ENCODE measurements around the gene MEG3. TPM values are rescaled to one million over a fixed set of nuclear protein-coding genes. Genes with fewer than 3 reads are reported as not detected.

MEG3 gene
- total and polyA plus RNA-seq, 2 donors, result 12.6 to 103 TPM

DNA sequence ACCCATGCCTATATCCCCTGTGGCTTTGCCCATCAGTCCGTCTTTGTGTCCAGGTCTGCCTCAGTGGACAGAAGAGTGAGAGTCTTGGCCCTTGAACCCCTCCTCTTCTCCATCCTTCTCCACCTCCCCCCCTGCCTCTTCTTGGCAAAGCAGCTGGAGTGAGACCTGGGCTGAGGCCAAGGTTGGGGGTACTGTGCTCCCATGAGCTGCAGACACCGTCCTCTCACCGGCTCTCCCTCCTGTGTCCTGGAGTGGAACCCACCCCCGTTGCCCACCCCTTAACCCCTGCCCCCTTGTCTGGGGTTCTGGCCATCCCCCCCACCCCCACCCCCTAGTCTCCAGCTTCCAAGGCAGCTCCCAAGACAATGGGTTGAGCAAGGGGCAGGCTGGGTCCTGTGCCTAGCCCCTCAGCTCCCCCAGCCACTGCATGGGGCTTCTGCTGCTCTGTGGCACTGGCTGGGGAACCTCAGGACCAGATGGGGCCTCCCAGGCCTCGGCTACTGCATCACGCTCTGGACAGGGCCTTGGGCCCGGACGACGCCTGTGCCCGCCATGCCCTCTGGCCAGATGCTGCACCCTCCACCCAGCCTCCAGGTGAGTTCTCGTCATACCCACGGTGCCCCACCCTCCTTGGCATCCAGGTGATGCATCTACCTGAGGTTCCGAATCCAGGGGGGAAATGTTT lies 41.9 kb downstream of the MEG3 start:
- no peak for DNase-seq (ENCODE audit: low read depth in 6 of 9, low spot score in 9 of 9)
- no peaks in the 10 kb centered on the region for H3K4me1 ChIP-seq (ENCODE audit: control insufficient read depth in 2 of 2, insufficient read depth in 2 of 2, low read length in 2 of 2)
- no peaks in the 10 kb centered on the region for H3K27me3 ChIP-seq (ENCODE audit: control insufficient read depth in 2 of 2, insufficient read depth in 1 of 2, low read length in 1 of 2)
- no peak overlapping the region for H3K27ac ChIP-seq (ENCODE audit: low read depth in 1 of 2, low read length in 1 of 2)
- H3K9me3 ChIP-seq (ENCODE audit: control insufficient read depth in 2 of 2, insufficient read depth in 1 of 2, low read length in 1 of 2), result no peaks in the 10 kb centered on the region
- H3K4me3 ChIP-seq (ENCODE audit: low read length in 2 of 2), result no peak overlapping the region
- no peaks in the 10 kb centered on the region for H3K36me3 ChIP-seq (ENCODE audit: control insufficient read depth in 2 of 2, insufficient read depth in 2 of 2, low read length in 1 of 2)
- WGBS, result 94% methylated on average over 13 of the region's 13 CpGs

GRCh38 chr14:100868621-100869370 lies 42.9 kb downstream of the MEG3 start:
- 96% methylated on average over 22 of the region's 24 CpGs for WGBS

DNA sequence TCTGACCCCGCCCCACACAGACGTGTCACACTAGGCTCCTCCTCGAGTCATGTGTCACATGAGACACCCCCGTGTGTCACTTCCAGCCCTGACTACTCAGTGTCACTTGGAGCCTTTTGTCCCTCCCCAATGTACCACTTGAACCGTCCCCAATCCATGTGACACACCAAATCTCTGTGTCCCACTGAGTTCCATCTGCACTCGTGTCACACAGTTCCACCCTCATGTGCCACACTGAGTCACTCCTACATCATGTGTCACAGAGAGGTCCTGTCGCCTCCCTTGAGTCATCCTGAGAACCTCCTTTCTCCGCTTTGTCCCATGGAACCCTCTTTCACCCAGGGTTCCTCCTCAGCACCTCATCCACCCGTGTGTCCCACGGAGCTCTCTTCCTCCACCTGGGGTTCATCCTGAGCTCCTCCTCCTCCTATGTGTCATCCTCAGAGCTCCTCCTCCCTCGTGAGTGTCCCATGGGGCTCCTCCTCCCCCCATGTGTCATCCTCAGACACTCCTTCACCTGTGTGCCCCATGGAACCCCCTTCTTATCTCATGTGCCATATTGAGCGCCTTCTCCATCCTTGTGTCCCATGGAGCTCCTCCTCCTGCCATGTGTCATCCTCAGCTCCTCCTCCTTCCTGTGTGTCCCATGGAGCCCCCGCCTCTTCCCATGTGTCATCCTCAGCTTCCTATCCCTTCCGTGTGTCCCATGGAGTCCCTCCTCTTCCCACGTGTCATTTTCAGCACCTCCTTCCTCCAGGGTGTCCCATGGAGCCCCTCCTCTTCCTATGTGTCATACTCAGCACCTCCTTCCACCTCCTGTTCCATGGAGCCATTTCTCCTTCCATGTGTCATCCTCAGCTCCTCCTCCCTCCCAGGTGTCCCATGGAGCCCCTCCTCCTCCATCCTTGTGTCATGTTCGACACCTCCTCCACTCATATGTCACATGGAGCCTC lies 45.6 kb downstream of the MEG3 start:
- Histone ChIP-seq H3K27ac (ENCODE audit: low read depth in 1 of 2, low read length in 1 of 2) (no peak overlapping the region), H3K9me3 (ENCODE audit: control insufficient read depth in 2 of 2, insufficient read depth in 1 of 2, low read length in 1 of 2) (no peaks in the 10 kb centered on the region), H3K4me1 (ENCODE audit: control insufficient read depth in 2 of 2, insufficient read depth in 2 of 2, low read length in 2 of 2) (no peaks in the 10 kb centered on the region), H3K36me3 (ENCODE audit: control insufficient read depth in 2 of 2, insufficient read depth in 2 of 2, low read length in 1 of 2) (no peaks in the 10 kb centered on the region), H3K4me3 (ENCODE audit: low read length in 2 of 2) (no peak overlapping the region), H3K27me3 (ENCODE audit: control insufficient read depth in 2 of 2, insufficient read depth in 1 of 2, low read length in 1 of 2) (no peaks in the 10 kb centered on the region)
- 87% methylated on average over 16 of the region's 16 CpGs for WGBS
- DNase-seq (ENCODE audit: low read depth in 6 of 9, low spot score in 9 of 9), result no peak

More at GRCh38 chr14:100868621-100869370, 42.9 kb downstream of the MEG3 start:
- H3K4me3 ChIP-seq (ENCODE audit: low read length in 2 of 2), result no peak overlapping the region
- H3K4me1 ChIP-seq (ENCODE audit: control insufficient read depth in 2 of 2, insufficient read depth in 2 of 2, low read length in 2 of 2), result no peaks in the 10 kb centered on the region
- no peaks in the 10 kb centered on the region for H3K27me3 ChIP-seq (ENCODE audit: control insufficient read depth in 2 of 2, insufficient read depth in 1 of 2, low read length in 1 of 2)
- H3K27ac ChIP-seq (ENCODE audit: low read depth in 1 of 2, low read length in 1 of 2), result no peak overlapping the region
- H3K9me3 ChIP-seq (ENCODE audit: control insufficient read depth in 2 of 2, insufficient read depth in 1 of 2, low read length in 1 of 2), result no peaks in the 10 kb centered on the region
- no peak for DNase-seq (ENCODE audit: low read depth in 6 of 9, low spot score in 9 of 9)
- no peaks in the 10 kb centered on the region for H3K36me3 ChIP-seq (ENCODE audit: control insufficient read depth in 2 of 2, insufficient read depth in 2 of 2, low read length in 1 of 2)

GRCh38 chr14:100872259-100873095 lies 46.6 kb downstream of the MEG3 start:
- 91% methylated on average over 15 of the region's 15 CpGs for WGBS
- no peak overlapping the region for H3K27ac ChIP-seq (ENCODE audit: low read depth in 1 of 2, low read length in 1 of 2)
- no peaks in the 10 kb centered on the region for H3K36me3 ChIP-seq (ENCODE audit: control insufficient read depth in 2 of 2, insufficient read depth in 2 of 2, low read length in 1 of 2)
- H3K9me3 ChIP-seq (ENCODE audit: control insufficient read depth in 2 of 2, insufficient read depth in 1 of 2, low read length in 1 of 2), result no peaks in the 10 kb centered on the region
- no peak for DNase-seq (ENCODE audit: low read depth in 6 of 9, low spot score in 9 of 9)
- H3K4me1 ChIP-seq (ENCODE audit: control insufficient read depth in 2 of 2, insufficient read depth in 2 of 2, low read length in 2 of 2), result no peaks in the 10 kb centered on the region
- H3K27me3 ChIP-seq (ENCODE audit: control insufficient read depth in 2 of 2, insufficient read depth in 1 of 2, low read length in 1 of 2), result no peaks in the 10 kb centered on the region
- H3K4me3 ChIP-seq (ENCODE audit: low read length in 2 of 2), result no peak overlapping the region

GRCh38 chr14:100873096-100873482 lies 47.2 kb downstream of the MEG3 start:
- H3K4me1 ChIP-seq (ENCODE audit: control insufficient read depth in 2 of 2, insufficient read depth in 2 of 2, low read length in 2 of 2), result no peaks in the 10 kb centered on the region
- H3K36me3 ChIP-seq (ENCODE audit: control insufficient read depth in 2 of 2, insufficient read depth in 2 of 2, low read length in 1 of 2), result no peaks in the 10 kb centered on the region
- H3K9me3 ChIP-seq (ENCODE audit: control insufficient read depth in 2 of 2, insufficient read depth in 1 of 2, low read length in 1 of 2), result no peaks in the 10 kb centered on the region
- H3K27ac ChIP-seq (ENCODE audit: low read depth in 1 of 2, low read length in 1 of 2), result no peak overlapping the region
- DNase-seq (ENCODE audit: low read depth in 6 of 9, low spot score in 9 of 9), result no peak
- WGBS, result 80% methylated on average over 3 of the region's 3 CpGs
- H3K4me3 ChIP-seq (ENCODE audit: low read length in 2 of 2), result no peak overlapping the region
- no peaks in the 10 kb centered on the region for H3K27me3 ChIP-seq (ENCODE audit: control insufficient read depth in 2 of 2, insufficient read depth in 1 of 2, low read length in 1 of 2)

DNA sequence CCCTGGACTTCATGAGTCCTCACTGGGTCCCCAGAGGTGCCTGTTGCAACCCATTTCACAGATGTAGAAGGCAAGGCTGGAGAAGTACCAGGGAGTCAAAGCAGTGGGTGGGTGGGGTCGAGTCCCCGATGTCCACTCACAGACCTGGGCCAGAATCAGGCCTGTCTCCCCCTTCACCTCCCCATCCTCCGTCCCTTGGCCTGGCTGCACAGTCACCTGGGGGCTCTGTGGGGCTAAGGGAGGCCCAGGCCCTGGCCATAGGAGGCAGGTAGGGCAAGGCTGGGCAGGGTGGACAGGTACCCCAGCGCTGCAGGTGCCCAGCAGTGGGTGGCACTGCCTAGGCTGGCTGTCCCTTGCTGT lies 48.1 kb downstream of the MEG3 start:
- H3K9me3 ChIP-seq (ENCODE audit: control insufficient read depth in 2 of 2, insufficient read depth in 1 of 2, low read length in 1 of 2), result no peaks in the 10 kb centered on the region
- WGBS, result 97% methylated on average over 4 of the region's 4 CpGs
- H3K4me3 ChIP-seq (ENCODE audit: low read length in 2 of 2), result no peak overlapping the region
- no peaks in the 10 kb centered on the region for H3K27me3 ChIP-seq (ENCODE audit: control insufficient read depth in 2 of 2, insufficient read depth in 1 of 2, low read length in 1 of 2)
- no peak for DNase-seq (ENCODE audit: low read depth in 6 of 9, low spot score in 9 of 9)
- H3K27ac ChIP-seq (ENCODE audit: low read depth in 1 of 2, low read length in 1 of 2), result no peak overlapping the region
- H3K36me3 ChIP-seq (ENCODE audit: control insufficient read depth in 2 of 2, insufficient read depth in 2 of 2, low read length in 1 of 2), result no peaks in the 10 kb centered on the region
- H3K4me1 ChIP-seq (ENCODE audit: control insufficient read depth in 2 of 2, insufficient read depth in 2 of 2, low read length in 2 of 2), result no peaks in the 10 kb centered on the region

DNA sequence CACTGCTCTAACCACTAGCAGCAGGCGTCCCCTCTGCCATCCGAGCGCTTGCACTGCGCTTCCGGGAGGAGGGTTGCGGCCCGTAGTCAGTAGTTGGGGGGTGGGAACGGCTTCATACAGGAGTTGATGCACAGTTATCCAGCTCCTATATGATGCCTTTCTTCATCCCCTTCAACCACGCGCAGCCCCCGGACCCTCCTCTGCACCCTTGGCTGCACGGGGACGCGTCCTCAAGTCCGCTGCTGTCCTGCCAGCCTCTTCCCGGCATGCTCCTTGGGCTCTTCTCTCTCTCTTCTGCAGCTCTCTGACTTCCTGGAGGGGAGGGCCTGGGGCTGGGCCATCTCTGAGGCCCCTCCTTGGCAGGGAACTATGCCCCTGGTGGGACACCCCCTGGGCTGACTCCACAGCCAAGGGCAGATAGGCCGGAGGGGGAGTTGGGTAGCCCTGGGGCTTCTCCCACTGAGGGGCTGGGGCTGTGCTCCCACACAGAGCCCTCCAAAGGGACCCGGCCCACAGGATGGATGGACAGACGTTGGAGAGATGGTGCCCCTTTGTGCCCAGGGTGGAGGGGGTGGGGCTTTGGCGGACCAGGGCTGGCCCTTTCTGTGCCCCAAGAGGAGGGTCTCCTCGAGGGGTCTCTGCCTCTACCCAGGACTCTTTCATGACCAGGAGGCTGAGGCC lies 48.6 kb downstream of the MEG3 start:
- no peaks in the 10 kb centered on the region for H3K9me3 ChIP-seq (ENCODE audit: control insufficient read depth in 2 of 2, insufficient read depth in 1 of 2, low read length in 1 of 2)
- no peak for DNase-seq (ENCODE audit: low read depth in 6 of 9, low spot score in 9 of 9)
- H3K36me3 ChIP-seq (ENCODE audit: control insufficient read depth in 2 of 2, insufficient read depth in 2 of 2, low read length in 1 of 2), result no peaks in the 10 kb centered on the region
- no peak overlapping the region for H3K27ac ChIP-seq (ENCODE audit: low read depth in 1 of 2, low read length in 1 of 2)
- H3K4me1 ChIP-seq (ENCODE audit: control insufficient read depth in 2 of 2, insufficient read depth in 2 of 2, low read length in 2 of 2), result no peaks in the 10 kb centered on the region
- H3K4me3 ChIP-seq (ENCODE audit: low read length in 2 of 2), result no peak overlapping the region
- H3K27me3 ChIP-seq (ENCODE audit: control insufficient read depth in 2 of 2, insufficient read depth in 1 of 2, low read length in 1 of 2), result no peaks in the 10 kb centered on the region
- 93% methylated on average over 21 of the region's 21 CpGs for WGBS

DNA sequence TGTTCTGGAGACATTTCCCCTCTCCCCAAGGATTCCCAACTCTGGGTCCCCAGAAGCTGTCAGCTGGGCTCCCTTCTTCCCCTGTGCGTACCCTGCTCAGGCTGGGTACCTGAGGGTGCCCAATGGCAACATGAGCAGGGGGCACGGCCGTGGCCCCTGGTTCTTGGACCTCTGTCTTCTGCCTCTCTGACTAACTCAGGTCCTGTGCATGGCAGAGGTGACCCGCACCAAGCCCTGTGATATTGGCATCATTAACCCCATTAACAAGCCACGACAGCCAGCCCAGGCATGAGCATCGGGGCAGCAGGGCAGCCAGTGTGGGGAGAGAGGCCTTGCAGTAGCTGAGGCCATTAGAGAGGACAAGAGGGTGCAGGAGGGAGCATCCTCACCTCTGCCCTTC lies 49.2 kb downstream of the MEG3 start:
- WGBS, result 96% methylated on average over 6 of the region's 6 CpGs
- DNase-seq (ENCODE audit: low read depth in 6 of 9, low spot score in 9 of 9), result no peak
- Histone ChIP-seq H3K27me3 (ENCODE audit: control insufficient read depth in 2 of 2, insufficient read depth in 1 of 2, low read length in 1 of 2) (no peaks in the 10 kb centered on the region), H3K27ac (ENCODE audit: low read depth in 1 of 2, low read length in 1 of 2) (no peak overlapping the region), H3K36me3 (ENCODE audit: control insufficient read depth in 2 of 2, insufficient read depth in 2 of 2, low read length in 1 of 2) (no peaks in the 10 kb centered on the region), H3K4me1 (ENCODE audit: control insufficient read depth in 2 of 2, insufficient read depth in 2 of 2, low read length in 2 of 2) (no peaks in the 10 kb centered on the region), H3K4me3 (ENCODE audit: low read length in 2 of 2) (no peak overlapping the region), H3K9me3 (ENCODE audit: control insufficient read depth in 2 of 2, insufficient read depth in 1 of 2, low read length in 1 of 2) (peaks cover 0 to under 1% of the 10 kb centered on the region in 2 donors)
